ENCODE results near the gene DNTTIP2. TPM values are rescaled to one million over a fixed set of nuclear protein-coding genes. Genes with fewer than 3 reads are reported as not detected.
A peak's percentile ranks its signal among the peaks of the same experiment; 100 is the strongest.
"Not testable (repeated sequence)": the region's sequence is repeated elsewhere in the genome, so short reads cannot be mapped to it uniquely, and the experiment has no call there.

The DNTTIP2 gene
- polyA plus RNA-seq, 1 of the 3 experiments (the other 2 are of a cell fraction) = 9.6 TPM

DNA sequence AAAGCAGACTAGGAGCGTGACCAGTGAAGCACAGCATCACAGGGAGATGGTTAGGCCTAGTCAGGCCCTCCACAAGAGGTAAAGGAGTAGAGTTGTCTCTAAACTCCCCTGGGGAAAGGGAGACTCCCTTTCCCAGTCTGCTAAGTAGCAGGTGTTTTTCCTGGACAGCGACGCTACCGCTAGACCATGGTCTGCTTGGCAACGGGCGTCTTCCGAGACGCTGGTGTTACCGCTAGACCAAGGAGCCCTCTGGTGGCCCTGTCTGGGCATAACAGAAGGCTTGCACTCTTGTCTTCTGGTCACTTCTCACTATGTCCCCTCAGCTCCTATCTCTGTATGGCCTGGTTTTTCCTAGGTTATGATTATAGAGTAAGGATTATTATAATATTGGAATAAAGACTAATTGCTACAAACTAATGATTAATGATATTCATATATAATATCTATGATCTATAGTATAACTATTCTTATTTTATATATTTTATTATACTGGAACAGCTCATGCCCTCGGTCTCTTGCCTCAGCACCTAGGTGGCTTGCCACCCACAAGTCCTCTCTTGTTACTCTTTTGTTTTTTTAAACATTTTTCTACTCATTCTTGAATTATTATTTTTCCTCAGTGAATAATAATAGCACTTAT is 28.2 kb downstream of the DNTTIP2 start:
- POLR2A ChIA-PET = not testable (repeated sequence)
- 80% methylated on average over 10 of the region's 10 CpGs for WGBS (ENCODE audit: low lambda C conversion rate)

DNA sequence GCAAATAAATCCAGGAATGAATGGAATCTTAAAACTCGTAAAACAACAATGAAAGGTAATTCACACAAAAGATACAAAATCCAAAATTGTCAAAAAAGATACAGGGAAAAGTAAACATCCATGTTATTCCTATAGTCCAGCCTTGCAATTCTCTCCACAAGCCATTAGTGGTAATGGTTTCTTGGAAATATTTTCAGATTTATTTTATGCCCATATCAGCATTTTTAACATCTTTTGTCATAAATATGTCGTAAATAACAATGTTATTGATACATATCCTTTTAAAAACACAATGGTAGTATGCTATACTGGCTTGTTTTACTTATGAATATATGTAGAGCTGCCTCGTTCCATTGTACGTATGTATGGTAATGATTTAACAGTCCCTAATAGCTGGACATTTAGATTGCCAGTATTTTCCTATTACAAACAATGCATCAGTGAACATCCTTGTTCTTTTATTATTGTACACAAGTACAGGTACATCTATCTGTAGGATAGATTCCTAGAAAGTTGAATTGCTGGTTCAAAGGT is 30.6 kb downstream of the DNTTIP2 start:
- H4K20me1 ChIP-seq (ENCODE audit: insufficient read depth) = no peaks in the 10 kb centered on the region
- WGBS (ENCODE audit: low lambda C conversion rate) = 74% methylated on average over 4 of the region's 4 CpGs
- H3K4me3 ChIP-seq (ENCODE audit: low read depth in 2 of 2, low read length in 1 of 2) = peak overlapping the region; percentile 85 to 94
- peaks cover 13 to 18% of the 10 kb centered on the region in 2 experiments; a peak in 3 of 4 replicates for H3K4me1 ChIP-seq (ENCODE audit: control insufficient read depth in 1 of 2, insufficient read depth in 2 of 2, low read depth in 1 of 2, low read length in 1 of 2)
- no peaks in the 10 kb centered on the region for H3K9me2 ChIP-seq
- no peak for TF ChIP-seq SMC3 (IDR thresholded peaks at IDR 0.05; ENCODE audit: low read depth, low read length)
- TF ChIP-seq ELF1 (IDR thresholded peaks at IDR 0.05) = no peak
- no peak for TF ChIP-seq EP300 (IDR thresholded peaks at IDR 0.05; ENCODE audit: borderline replicate concordance in 1 of 2, low read depth in 1 of 2, low read length in 1 of 2)
- TF ChIP-seq IRF3 (IDR thresholded peaks at IDR 0.05; ENCODE audit: low read depth, low read length) = no peak
- no peak for TF ChIP-seq REST (IDR thresholded peaks at IDR 0.05; ENCODE audit: low read depth, low read length)
- TF ChIP-seq RAD21 (IDR thresholded peaks at IDR 0.05; ENCODE audit: low read length) = no peak
- TF ChIP-seq CHD2 (IDR thresholded peaks at IDR 0.05; ENCODE audit: low read length, partially characterized antibody) = no peak
- no peak for TF ChIP-seq POLR2AphosphoS5 (IDR thresholded peaks at IDR 0.05; ENCODE audit: low read depth, low read length)
- no peak for TF ChIP-seq NFIC (IDR thresholded peaks at IDR 0.05; ENCODE audit: borderline replicate concordance)
- TF ChIP-seq FOSL2 (IDR thresholded peaks at IDR 0.05; ENCODE audit: borderline replicate concordance, low read depth) = no peak
- no peak for TF ChIP-seq MXI1 (IDR thresholded peaks at IDR 0.05; ENCODE audit: low read depth, low read length)
- H2AFZ ChIP-seq (ENCODE audit: low read depth) = peak overlapping the region; percentile 100
- POLR2A ChIA-PET = interaction anchor here (0.7 to 1.5 kb wide), 2 partner anchors 31 to 231 kb away, joined by 3 to 10 read pairs; partner anchors contain the start of gene DNTTIP2
- CTCF ChIA-PET = interaction anchor here (0.7 to 2.2 kb wide), 7 partner anchors 22 to 544 kb away, joined by 3 to 10 read pairs (median 3); no protein-coding TSS in a partner anchor
- H3K9ac ChIP-seq = peak overlapping the region; percentile 88
- H3K27me3 ChIP-seq (ENCODE audit: insufficient read depth) = no peaks in the 10 kb centered on the region
- no peak for DNase-seq
- H3K36me3 ChIP-seq (replicated peaks in 1 of 2; ENCODE audit: control insufficient read depth in 1 of 2, insufficient read depth in 2 of 2, low read length in 1 of 2) = peaks cover 0 to 4% of the 10 kb centered on the region in 2 experiments
- H3K27ac ChIP-seq (ENCODE audit: low read depth in 2 of 2, low read length in 1 of 2) = peak overlapping the region; percentile 88 to 96
- H3K9me3 ChIP-seq = no peaks in the 10 kb centered on the region
- H3K79me2 ChIP-seq (ENCODE audit: insufficient read depth) = peaks cover 9% of the 10 kb centered on the region; the same call in 1 of the 2 replicates
- peak overlapping the region; percentile 94 for H3K4me2 ChIP-seq
- peaks cover 32% of the 10 kb centered on the region for H3F3A ChIP-seq (replicated peaks; ENCODE audit: insufficient read depth)

More for the DNA sequence above, 28.2 kb downstream of the DNTTIP2 start:
- H3K36me3 ChIP-seq (replicated peaks in 1 of 2; ENCODE audit: control insufficient read depth in 1 of 2, insufficient read depth in 2 of 2, low read length in 1 of 2); H3K79me2 ChIP-seq (ENCODE audit: insufficient read depth); DNase-seq; H3K27me3 ChIP-seq (ENCODE audit: insufficient read depth); H3K9me3 ChIP-seq; H3K4me3 ChIP-seq (ENCODE audit: low read depth in 2 of 2, low read length in 1 of 2); H3K9me2 ChIP-seq; H3K4me1 ChIP-seq (ENCODE audit: control insufficient read depth in 1 of 2, insufficient read depth in 2 of 2, low read depth in 1 of 2, low read length in 1 of 2); H3K4me2 ChIP-seq; H4K20me1 ChIP-seq (ENCODE audit: insufficient read depth); H2AFZ ChIP-seq (ENCODE audit: low read depth); H3K27ac ChIP-seq (ENCODE audit: low read depth in 2 of 2, low read length in 1 of 2); H3K9ac ChIP-seq: not testable (repeated sequence)
- H3F3A ChIP-seq (replicated peaks; ENCODE audit: insufficient read depth) = peaks cover 18% of the 10 kb centered on the region
- peak; percentile 35 for TF ChIP-seq CTCF (IDR thresholded peaks at IDR 0.05)
- CTCF ChIA-PET = interaction anchor here (0.9 to 1.4 kb wide), 2 partner anchors 37 to 414 kb away, joined by 4 read pairs; no protein-coding TSS in a partner anchor

Measured in SK-N-SH (cell line).